HEK293 (cell line): Measurements from ENCODE around the gene KPNA4.

Experiments used
- SCRT1 ChIP-seq: fragments of 450-650 bp; formaldehyde crosslinking; IDR thresholded peaks from 2 replicates; pipeline ENCODE4 v1.5.1; 2016; ENCODE audit warnings: missing biosample characterization, missing genetic modification characterization, borderline replicate concordance
- TF ChIP-seq, protein P1 (sequence below): fragments of 450-650 bp; formaldehyde crosslinking; IDR thresholded peaks from 2 replicates; pipeline ENCODE4 v1.5.1; 2016; ENCODE audit warnings: missing biosample characterization, missing genetic modification characterization

DNA sequence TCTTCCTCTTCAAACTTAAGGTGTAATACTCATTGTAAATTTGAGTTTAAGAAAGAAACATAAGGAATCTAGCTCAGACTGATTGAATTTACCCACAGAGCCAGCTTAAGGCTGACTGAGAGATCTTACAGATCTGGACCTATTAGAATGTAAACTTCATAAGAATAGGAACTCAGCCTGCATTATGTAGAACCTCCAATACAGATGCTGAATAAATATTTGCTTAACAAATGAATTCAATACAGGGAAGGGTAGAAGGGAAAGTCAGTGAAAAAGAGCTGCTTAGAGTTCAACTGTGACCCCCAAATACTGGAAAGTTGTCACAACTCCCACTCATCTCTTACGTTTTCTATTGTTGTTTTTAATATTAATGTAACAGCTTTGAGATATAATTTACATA is 11.5 kb downstream of the KPNA4 start:
- TF ChIP-seq, protein P1, sequence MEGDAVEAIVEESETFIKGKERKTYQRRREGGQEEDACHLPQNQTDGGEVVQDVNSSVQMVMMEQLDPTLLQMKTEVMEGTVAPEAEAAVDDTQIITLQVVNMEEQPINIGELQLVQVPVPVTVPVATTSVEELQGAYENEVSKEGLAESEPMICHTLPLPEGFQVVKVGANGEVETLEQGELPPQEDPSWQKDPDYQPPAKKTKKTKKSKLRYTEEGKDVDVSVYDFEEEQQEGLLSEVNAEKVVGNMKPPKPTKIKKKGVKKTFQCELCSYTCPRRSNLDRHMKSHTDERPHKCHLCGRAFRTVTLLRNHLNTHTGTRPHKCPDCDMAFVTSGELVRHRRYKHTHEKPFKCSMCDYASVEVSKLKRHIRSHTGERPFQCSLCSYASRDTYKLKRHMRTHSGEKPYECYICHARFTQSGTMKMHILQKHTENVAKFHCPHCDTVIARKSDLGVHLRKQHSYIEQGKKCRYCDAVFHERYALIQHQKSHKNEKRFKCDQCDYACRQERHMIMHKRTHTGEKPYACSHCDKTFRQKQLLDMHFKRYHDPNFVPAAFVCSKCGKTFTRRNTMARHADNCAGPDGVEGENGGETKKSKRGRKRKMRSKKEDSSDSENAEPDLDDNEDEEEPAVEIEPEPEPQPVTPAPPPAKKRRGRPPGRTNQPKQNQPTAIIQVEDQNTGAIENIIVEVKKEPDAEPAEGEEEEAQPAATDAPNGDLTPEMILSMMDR (tag by site-specific recombination), result no peak
- TF ChIP-seq SCRT1 (tag by site-specific recombination), result no peak
